AG04449 (cell line): ENCODE data around the gene IPO11.

Source experiments
- CTCF ChIA-PET: fragments of 350-600 bp; formaldehyde crosslinking; extraction: SDS; loops from one replicate; lab custom pipeline; 2021; ENCODE audit warnings: antibody characterized with exemption; lab: Yijun Ruan, JAX
- POLR2A ChIA-PET: fragments of 400-600, 350-600 bp; formaldehyde crosslinking; extraction: SDS; loops from one replicate; lab custom pipeline; 2020; ENCODE audit warnings: antibody characterized with exemption, inconsistent platforms; lab: Yijun Ruan, JAX
- DNase-seq: peaks from one replicate; pipeline ENCODE4 v3.0.0-alpha.2; 2010; ENCODE audit warnings: low read depth, low spot score
- H3K4me3 ChIP-seq: 2 replicates; pipeline ENCODE4 v1.5.1; 2011; ENCODE audit warnings: low read depth, mild to moderate bottlenecking, control low read depth, low read length
- CTCF ChIP-seq: IDR thresholded peaks from one replicate; pipeline ENCODE4 v1.5.1; 2011; ENCODE audit warnings: mild to moderate bottlenecking, moderate library complexity, low read length, control low read depth, inconsistent platforms; ENCODE audit not compliant: insufficient read depth; ENCODE audit errors: missing control alignments

IPO11 gene

GRCh38 chr5:62581836-62582597 is 169.5 kb downstream of the IPO11 start:
- no peak overlapping the region for H3K4me3 ChIP-seq
- no peak for TF ChIP-seq CTCF

DNA sequence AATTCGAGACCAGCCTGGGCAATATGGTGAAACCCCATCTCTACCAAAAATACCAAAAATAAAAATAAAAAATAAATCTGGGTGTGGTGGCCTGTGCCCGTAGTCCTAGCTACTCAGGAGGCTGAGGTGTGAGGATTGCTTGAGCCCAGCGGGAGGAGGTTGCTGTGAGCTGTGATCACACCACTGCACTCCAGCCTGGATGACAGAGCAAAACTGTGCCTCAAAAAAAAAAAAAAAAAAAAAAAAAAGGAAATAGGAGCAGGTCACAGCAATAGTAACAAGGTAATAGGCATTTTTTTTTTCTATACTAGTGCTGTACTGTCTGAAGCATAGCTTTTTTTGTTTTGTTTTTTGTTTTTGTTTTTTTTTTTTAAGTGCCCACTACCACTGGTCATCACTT is 171.8 kb downstream of the IPO11 start:
- ChIA-PET POLR2A (no interaction called here), CTCF (no interaction called here)
- TF ChIP-seq CTCF, result no peak
- H3K4me3 ChIP-seq, result no peak overlapping the region
- DNase-seq, result no peak

More at GRCh38 chr5:62581836-62582597, 169.5 kb downstream of the IPO11 start:
- ChIA-PET CTCF (no interaction called here), POLR2A (no interaction called here)
- DNase-seq, result no peak

DNA sequence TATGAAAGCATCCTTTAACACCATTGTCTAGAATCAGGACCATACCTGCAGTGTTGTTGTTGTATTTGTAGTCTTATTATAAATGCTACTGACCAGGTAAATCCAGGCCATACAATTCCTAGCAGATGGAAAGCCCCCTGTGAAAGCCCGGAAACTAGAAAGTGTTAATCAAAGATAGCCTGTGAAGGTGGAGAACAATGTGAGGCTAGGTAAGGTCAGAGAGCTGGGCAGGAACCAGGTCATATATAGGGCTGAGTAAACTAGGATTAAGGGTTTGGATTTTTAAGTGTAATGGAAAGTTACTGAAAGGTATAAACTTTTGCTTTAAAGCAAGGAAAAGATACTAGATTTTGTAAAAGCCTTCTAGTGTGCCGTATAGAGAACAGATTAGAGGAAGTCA is 172.7 kb downstream of the IPO11 start:
- CTCF ChIA-PET, result no interaction called here
- no peak for DNase-seq
- POLR2A ChIA-PET, result no interaction called here
- no peak overlapping the region for H3K4me3 ChIP-seq
- TF ChIP-seq CTCF, result no peak

- TF ChIP-seq CTCF, result no peak
- DNase-seq, result no peak
- CTCF ChIA-PET, result no interaction called here
- POLR2A ChIA-PET, result no interaction called here
- H3K4me3 ChIP-seq, result no peak overlapping the region
These were observed 173.2 kb downstream of the IPO11 start for GRCh38 chr5:62585751-62586150.

DNA sequence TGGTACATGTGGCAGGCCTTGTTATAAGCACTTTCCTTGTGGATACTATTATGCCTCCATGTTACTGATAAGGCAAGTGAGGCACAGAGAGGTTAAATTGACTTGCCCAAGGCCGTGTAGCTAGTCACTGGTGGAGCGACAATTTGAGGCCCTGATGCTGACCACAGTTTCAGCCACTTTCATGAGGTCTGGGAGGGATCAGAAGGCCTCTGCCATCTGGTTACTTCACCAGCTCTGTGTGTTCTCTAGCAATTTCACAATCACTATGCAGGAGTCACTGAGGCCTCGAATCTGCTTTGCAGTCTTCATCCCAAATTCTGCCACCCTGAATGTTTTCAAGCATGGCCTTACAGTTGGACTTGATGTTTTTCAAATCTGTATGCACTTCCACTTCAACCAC is 175.2 kb downstream of the IPO11 start:
- CTCF ChIA-PET, result no interaction called here
- POLR2A ChIA-PET, result no interaction called here
- DNase-seq, result no peak

DNA sequence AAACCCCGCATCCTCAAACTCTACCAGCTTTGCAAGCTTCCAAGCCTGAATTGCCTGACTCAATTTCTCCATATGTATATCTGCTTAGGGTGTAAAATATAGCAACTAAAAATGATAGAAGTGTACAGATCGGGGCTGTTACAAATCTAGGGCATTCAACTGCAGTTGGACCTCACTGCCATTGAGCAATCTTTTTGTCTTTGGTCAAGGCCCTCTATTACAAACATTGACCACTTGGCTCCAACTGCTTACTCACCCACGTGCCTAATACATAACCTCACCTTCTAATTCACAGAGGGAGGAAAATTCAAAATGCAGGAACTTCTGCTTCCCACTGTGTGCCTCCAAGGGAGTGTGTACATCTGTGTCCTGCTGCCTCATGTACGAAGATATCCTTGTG is 176.1 kb downstream of the IPO11 start:
- DNase-seq, result no peak
- ChIA-PET POLR2A (no interaction called here), CTCF (no interaction called here)
- TF ChIP-seq CTCF, result no peak
- H3K4me3 ChIP-seq, result no peak overlapping the region

More for the DNA sequence above, 175.2 kb downstream of the IPO11 start:
- no peak for TF ChIP-seq CTCF
- H3K4me3 ChIP-seq, result no peak overlapping the region
